SKM-1 (cell line): ENCODE measurements around the gene ACOD1.
"Not testable (repeated sequence)": the region's sequence is repeated elsewhere in the genome, so short reads cannot be mapped to it uniquely, and the experiment has no call there.

ENCODE experiments used
- DNase-seq: peaks from one replicate; lab custom pipeline; 2025; ENCODE audit not compliant: unreplicated experiment; lab: John Stamatoyannopoulos, UW

Gene ACOD1

DNA sequence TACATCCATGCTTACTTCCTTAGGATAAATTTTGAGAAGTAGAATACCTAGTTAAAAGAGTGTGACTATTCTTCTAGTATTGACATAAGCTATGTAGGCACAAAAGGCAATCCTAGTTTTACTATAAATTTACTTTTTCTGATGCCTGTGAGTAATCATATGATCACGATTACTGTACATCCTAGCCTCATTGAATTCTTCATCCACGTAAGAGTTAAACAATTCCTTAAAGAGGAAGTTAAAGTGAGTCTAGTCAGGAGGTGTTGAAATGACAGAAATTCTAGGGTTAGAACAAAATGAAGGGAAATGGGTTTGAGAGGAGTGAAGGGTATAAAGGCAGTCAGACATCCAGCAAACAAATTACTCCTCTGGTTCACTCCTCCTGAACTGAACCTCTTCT lies at the start of gene ACOD1:
Gene ACOD1, plus strand, starts transcription at position 363 of the 400 bp plus-strand sequence. CDS start 48 bp downstream, outside the sequence.
- DNase-seq: peak; percentile 43

DNA sequence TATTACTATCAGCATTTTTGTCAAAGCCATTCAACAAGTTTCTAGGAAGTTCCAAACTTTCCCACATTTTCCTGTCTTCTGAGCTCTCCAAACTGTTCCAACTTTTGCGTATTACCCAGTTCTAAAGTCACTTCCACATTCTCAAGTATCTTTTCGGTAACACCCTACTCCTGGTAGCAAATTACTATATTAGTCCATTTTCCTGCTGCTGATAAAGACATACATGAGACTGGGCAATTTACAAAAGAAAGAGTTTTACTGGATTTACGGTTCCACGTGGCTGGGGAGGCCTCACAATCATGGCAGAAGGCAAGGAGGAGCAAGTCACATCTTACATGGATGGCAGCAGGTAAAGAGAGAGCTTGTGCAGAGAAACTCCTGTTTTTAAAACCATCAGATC lies 49.2 kb upstream of the ACOD1 start:
- not testable (repeated sequence) for DNase-seq

DNA sequence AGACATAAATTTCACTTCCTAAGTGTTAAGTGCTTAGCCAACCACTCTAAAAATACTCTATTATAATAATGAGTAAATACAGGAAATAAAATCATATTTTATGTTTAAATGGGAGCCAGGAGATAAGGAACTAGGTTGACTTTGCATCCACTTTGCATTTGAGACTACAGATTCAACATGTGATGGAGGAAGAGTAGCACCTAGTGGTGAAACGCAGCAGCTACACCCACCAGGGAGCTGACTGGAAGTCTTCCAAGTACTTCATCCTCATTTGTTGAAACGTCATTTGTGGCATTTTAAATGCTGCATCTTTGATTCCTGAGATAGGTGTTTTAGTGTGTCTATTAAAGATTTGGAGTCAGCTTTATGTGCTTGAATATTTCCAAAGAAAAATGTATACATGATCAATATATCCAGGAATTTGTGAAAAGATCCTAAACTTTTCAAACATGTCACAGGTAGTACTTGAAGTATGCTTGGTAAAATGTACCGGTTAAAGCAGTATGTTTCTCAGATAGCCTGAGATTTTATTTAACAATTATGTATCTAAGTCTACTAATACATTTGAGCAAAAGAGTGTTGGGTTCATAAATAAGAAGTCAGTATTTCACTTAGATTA lies 44.7 kb upstream of the ACOD1 start:
- peak; percentile 84 for DNase-seq

DNA sequence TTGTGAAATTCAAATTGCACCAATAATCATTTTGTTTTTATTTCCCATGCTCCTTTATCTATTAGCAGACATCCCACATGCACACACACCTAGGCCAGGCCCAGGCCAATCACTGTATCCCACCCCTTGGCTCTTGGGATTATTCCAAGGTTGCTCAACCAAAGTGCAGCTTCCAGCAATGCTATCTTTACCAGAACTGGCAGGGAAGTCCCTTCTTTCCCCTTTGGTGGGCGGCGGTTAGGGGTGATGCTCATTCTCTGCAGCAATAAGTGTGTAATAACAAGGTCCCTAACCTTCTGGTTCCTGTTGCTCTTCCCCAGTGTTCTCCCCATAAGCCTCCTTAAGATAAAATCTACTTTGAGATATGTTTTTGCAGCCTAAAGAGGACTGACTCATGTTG lies 43.8 kb upstream of the ACOD1 start:
- no peak for DNase-seq

DNA sequence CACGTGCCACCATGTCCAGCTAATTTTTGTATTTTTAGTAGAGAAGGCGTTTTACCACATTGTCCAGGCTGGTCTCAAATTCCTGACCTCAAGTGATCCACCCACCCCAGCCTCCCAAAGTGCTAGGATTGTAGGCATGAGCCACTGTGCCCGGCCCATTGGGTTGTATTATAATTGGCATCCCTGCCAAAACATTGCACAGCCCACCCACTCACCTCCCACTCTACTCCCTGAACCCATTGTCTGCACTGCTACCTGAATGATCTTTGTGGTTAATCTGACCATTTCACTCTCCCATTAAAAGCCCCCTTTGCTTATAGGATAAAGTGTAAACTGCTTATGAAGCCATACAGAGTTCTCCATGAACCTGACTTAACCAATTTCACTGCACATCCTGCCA lies 35.8 kb upstream of the ACOD1 start:
- no peak for DNase-seq

DNA sequence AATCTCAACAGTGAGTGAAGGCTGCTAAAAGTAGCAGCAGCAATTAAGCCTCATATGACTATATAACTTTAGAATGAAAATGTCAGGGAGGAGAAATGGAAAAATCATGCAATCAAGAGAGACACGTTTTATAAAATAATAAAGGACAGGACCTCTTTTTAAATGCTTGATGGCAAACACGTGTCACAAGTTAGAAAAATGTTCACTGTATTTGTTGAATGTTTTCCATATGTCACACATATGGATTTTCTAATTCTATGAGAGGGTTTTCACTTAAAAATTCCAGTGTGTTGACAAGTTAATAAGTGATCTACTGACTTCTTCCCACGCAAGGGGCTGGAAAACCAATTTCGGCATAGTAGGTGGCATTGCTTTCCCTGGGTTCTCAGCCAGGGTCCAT lies 34.4 kb upstream of the ACOD1 start:
- DNase-seq: no peak

DNA sequence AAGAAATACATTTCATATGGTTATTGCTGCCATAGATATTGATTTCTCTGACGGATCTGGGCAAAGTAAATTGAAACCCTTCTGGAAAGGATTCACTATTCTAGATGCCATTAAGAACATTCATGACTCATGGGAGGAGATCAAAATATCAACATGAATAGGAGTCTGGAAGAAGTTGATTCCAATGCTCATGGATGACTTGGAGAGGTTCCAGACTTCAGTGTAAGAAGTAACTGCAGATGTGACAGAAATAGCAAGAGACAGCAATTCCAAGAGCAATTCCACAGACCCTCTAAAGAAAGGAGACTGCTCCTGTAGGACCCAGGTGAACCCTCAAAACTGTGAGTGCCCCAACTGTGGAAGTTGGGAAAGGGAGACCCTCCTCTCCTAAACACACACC lies 31.2 kb upstream of the ACOD1 start:
- DNase-seq: no peak

DNA sequence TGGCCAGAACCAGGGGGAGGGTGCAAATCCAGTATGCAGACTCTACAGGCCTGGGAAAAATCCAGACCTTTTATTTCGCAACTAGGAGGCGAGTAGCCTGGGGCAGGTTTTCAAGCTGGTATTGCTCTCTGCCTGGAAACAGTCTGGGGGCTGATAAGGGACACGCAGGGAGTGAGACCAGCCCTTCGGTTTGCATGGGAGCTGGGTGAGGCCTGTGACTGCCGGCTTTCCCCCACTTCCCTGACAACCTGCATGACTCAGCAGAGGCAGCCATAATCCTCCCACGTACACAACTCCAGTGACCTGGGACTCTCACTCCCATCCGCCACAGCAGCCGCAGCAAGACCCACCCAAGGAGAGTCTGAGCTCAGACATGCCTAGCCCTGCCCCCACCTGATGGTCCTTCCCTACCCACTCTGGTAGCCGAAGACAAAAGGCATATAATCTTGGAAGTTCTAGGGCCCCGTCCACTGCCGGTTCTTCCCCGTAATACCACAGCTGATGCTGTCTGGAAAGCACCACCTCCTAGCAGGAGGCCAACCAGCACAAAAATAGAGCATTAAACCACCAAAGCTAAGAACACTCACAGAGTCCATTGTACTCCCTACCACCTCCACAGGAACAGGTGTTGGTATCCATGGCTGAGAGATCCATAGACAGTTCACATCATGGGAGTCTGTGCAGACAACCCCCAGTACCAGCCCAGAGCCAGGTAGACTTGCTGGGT lies 30.4 kb upstream of the ACOD1 start:
- not testable (repeated sequence) for DNase-seq

DNA sequence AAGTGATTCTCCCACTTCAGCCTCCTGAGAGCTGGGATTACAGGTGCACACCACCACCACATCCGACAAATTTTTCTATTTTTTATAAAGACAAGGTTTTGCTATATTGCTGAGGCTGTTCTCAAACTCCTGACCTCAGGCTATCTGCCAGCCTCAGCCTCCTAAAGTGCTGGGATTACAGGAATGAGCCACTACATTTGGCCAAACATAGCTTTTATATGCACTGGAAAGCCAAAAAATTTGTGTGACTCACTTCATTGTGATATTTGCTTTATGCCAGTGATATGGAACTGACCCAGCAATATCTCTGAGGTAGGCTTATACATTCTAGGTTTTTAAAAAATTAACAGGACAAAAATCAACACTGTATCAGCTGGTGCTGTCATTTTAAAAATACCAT lies 26.8 kb upstream of the ACOD1 start:
- DNase-seq: no peak

DNA sequence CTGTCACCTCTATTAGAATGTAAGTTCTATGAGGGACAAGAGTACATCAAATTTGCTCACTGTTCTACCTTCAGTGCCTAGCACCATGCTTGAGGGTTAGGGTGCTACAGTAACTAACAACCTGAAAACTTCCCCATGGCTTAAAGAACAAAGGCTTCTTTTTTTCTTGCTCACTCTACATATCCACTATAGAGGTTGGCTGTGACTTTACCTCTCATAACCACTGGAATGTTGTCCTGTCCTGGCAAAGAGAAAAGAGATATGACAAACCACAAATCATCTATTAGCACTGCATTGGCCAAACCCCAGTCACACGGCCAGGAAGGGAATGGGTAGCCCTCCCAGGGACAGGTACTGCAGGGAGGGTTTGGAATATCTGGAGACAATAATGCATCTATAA lies 23.2 kb upstream of the ACOD1 start:
- DNase-seq: no peak

DNA sequence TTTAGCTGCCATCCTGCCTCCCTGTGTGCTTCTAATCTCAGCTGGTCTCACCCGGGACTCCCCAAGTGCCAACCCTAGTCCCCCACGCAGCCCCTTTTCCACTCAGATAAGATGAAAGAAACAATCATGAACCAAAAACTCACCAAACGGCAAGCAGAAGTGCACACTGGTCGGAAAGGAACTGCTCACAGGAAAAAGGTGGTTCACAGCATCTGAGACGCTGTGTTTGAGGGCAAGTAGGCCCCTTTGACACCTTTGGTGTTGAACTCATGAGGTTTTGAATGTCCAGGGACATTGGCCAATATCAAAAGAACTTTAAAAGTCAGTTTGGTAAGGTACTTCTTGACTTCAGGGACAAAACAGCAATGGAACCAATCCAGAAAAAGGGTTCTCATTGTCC lies 20.4 kb upstream of the ACOD1 start:
- DNase-seq: no peak

DNA sequence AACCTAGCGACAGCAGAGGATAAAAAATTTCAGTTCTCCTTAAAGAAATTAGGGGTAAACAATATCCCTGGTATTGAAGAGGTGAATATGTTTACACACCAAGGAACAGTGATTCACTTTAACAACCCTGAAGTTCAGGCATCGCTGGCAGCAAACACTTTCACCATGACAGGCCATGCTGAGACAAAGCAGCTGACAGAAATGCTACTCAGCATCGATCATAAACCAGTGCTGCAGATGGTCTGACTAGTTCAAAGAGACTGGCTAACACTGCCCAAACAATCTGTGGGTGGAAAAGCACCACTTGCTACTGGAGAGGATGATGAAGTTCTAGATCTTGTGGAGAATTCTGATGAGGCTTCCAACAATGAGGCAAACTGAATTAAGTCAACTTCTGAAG lies 19.9 kb upstream of the ACOD1 start:
- no peak for DNase-seq

DNA sequence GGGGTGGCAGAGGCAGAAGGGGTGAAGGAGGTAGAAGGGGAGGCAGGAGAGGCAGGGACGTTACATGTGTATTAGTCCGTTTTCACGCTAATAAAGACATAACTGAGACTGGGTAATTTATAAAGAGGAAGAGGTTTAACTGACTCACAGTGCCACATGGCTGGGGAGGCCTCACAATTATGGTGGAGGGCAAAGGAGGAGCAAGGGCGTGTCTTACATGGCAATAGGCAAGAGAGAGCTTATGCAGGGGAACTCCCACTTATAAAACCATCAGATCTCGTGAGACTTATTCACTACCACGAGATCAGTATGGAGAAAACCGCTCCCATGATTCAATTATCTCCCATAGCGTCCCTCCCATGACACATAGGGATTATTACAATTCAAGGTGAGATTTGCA lies 19.0 kb upstream of the ACOD1 start:
- DNase-seq: no peak

DNA sequence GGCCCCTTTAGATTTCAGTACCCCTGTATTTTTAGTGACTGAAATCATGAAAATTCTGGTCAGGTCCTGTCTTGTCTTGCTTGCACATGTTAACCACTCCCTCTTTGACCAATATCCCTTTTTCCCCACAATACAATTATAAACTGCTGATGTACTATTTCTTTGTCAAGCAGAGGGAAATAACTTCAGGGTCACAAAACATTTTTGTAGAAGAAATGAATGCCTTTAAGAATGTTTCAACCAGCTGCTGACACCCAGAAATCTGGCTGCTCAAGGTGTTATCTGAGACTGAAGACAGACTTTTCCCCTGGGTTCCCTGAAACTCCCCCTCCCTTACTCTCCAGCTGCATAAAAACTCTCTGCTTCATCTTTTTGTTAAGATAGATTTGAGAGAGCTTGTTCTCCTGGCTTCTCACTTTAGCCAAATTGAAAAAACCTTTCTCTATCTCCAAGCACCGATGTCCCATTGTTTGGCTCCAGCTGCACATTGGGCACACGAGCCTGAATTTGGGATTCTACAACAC lies 18.4 kb upstream of the ACOD1 start:
- DNase-seq: no peak

DNA sequence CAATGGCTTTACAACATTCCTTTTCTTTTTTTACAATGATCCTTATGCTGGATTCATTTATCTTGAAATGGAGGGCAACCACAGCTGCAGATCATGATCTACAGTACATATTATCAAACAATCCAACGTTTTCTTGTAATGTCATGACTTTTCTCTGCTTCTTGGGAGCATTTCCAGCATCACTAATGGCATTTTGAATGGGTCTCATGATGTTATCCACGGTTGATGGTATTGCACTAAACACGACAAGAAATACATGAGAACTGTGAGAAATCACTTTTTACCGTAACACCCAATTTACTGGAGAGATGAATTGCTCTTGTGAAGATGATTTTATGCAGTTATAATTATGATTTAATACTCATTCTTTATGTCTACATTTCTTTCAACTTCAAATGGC lies 16.2 kb upstream of the ACOD1 start:
- no peak for DNase-seq

DNA sequence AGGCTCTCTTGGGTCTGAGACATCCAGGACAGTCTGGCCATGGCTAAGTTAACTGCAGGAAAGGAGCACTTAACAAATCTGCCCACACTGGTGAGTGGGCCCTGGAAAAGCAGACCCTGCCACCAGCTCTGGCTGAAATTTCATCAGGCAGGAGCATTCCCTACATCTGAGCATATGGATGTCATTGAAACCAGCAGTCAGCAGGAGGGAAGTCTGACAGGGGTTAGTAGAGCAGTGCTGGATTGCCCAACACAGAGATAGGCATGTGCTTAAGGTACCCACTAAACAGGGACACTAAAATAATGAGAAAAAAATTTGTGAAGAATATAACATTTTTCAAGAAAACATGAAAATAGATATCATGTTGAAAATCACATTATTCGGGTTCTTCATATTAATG lies 13.6 kb upstream of the ACOD1 start:
- no peak for DNase-seq

DNA sequence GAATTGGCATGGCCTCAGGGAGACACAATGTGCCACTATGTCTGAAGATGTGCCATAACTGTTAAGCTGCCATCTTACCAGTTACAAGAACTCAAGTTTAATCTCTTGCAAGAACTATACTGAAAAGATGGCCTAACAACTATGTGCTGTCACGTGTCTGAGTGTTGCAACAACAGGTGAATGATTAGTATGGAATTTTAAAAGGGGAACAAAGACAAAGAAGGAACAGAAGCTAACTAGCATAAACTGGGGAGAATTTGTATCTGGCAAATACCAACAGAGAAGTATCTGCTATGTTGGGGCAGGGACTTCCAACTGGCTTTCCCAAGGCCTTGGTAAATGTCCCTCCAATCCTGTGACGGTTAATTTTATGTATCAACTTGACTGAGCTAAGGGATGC lies 11.5 kb upstream of the ACOD1 start:
- peak; percentile 33 for DNase-seq

DNA sequence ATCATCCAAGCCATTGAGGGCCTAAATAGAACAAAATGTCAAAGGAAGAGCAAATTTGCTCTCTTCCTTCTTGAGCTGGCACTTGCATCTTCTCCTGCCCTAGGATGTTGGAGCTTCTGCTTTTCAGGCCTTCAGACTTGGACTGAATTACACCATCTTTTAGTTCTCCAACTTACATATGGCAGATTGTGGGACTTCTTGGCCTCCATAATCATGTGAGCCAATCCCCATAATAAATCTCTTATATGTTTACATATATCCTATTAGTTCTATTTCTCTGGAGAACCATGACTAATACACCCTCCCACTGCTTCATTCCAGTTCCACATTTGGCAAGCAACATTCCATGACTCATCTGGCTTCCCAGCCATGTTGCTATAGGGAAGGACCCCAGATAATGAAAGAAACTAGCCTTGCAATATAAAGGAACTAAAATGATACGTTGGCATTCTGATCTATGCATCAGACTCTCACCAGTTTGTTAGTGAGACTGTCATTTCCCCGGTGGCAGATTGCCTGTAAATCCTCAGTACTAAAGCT lies 11.0 kb upstream of the ACOD1 start:
- no peak for DNase-seq

DNA sequence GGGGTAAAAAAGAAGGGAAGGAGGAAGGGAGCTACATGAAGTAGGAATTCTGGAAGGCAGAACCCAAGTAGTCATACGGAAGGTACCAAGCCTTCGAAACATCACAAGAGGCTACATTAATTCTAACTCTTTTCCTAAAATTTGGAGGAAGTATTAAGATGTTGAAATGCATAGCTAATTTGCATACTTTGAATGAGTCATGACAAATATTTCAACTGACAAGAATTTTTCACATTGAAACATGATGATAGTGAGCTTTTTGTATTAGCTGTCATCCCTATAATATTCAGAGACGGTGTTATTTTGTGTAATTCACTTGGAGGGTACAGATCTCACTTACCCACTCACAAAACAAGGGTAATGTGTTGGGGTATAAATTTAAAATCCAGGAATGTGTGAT lies 9.1 kb upstream of the ACOD1 start:
- no peak for DNase-seq

DNA sequence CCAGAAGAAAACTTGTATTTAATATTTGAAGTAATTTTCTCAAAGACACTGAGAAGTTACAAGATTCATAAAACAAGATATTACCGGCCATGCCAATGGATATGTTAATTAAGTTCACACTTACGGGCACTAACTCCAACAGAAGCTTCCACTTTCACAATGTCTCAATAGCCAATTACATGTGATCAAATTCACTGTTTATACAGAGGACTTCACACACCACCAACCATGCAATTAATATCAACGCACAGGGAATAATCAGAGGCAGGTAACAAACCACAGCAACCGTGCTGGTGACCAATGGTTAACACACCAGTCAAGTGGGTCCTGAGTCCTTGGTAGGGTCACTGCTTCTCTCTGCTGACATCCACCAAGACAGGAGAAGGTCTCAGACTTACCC lies 5.9 kb upstream of the ACOD1 start:
- no peak for DNase-seq

DNA sequence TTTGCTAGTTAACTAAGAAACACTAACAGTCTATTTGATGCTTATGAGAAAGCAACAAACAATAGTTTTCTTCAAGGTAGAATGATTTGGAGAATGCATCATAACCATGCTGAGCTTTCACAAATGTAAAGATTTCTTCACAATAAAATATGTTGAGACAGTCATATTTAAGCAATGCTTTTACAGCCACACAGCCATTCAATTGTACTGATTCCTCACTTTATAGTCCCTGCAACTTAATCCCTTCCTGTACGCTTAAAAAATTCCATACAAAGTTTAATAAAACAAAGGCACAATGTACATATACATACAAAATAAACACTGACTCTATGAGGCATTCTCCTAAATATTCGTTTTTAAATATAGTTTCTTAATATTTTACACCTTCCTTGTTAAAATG lies 4.7 kb upstream of the ACOD1 start:
- no peak for DNase-seq

DNA sequence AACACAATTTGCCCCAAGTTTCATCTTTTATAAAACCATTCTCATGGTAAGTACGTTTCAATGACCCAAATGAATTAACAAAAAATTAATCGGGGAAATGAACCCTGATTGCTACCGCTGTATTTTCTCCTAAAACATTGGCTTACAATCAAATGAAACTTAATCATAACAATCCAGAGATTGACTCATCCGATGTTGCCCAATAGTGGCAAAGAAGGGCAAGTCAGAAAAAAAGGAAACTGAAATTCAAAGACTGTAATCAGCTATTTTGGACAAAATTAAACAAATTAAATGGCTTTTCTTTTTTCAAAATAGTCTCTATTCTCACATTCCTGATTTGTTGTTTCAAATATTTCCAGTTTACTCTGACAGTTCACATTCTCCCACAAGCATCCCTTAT lies 3.9 kb upstream of the ACOD1 start:
- DNase-seq: peak; percentile 12
